H1 (cell line): Measurements from ENCODE around the gene CCDC182. TPM values are rescaled to one million over a fixed set of nuclear protein-coding genes. Genes with fewer than 3 reads are reported as not detected.

Experiments used
- CTCF ChIA-PET: fragments of 300-600 bp; sonication (Branson Sonifier 250); formaldehyde crosslinking; loops from one replicate; lab custom pipeline; 2021; ENCODE audit not compliant: partially characterized antibody; lab: Charles Lee
- POLR2A ChIA-PET: fragments of 300-600 bp; sonication (Branson Sonifier 250); formaldehyde crosslinking; loops from one replicate; lab custom pipeline; 2021; ENCODE audit warnings: inconsistent platforms; ENCODE audit not compliant: partially characterized antibody; lab: Charles Lee
- DNase-seq, 2 experiments: peaks; one replicate each; pipeline versions ENCODE4 v3.0.0 to v3.0.0-alpha.2; 2010 to 2022; ENCODE audit warnings: low spot score in 2 of 2, low read depth in 1 of 2, mixed read lengths in 1 of 2
- FAIRE-seq: peaks from 2 replicates; lab custom pipeline; 2011; peaks lifted over from hg19 to GRCh38; lab: Jason Lieb, UNC
- H2AFZ ChIP-seq: 2 replicates; pipeline ENCODE4 v1.8.1; 2012; ENCODE audit warnings: low read length, inconsistent platforms
- H2AK5ac ChIP-seq: 2 replicates; pipeline ENCODE4 v1.6.1; 2013; ENCODE audit warnings: low read depth, low read length
- H2BK120ac ChIP-seq: replicated peaks from 2 replicates; pipeline ENCODE3; 2013; ENCODE audit warnings: low read depth, low read length, inconsistent platforms
- H2BK12ac ChIP-seq: 2 replicates; pipeline ENCODE4 v1.6.1; 2013; ENCODE audit warnings: low read depth, low read length
- H2BK15ac ChIP-seq: 2 replicates; pipeline ENCODE4 v1.6.1; 2013; ENCODE audit warnings: low read length
- H2BK20ac ChIP-seq: 2 replicates; pipeline ENCODE4 v1.6.1; 2013; ENCODE audit warnings: low read length
- H2BK5ac ChIP-seq: 2 replicates; pipeline ENCODE4 v1.6.1; 2013; ENCODE audit warnings: low read depth, low read length
- H3K14ac ChIP-seq: 2 replicates; pipeline ENCODE4 v1.6.1; 2013; ENCODE audit warnings: inconsistent platforms; ENCODE audit not compliant: insufficient read length
- H3K18ac ChIP-seq: 2 replicates; pipeline ENCODE4 v1.6.1; 2013; ENCODE audit warnings: low read length; ENCODE audit errors: extremely low read depth
- H3K23ac ChIP-seq: 2 replicates; pipeline ENCODE4 v1.6.1; 2013; ENCODE audit warnings: inconsistent platforms; ENCODE audit not compliant: insufficient read length
- H3K23me2 ChIP-seq: 2 replicates; pipeline ENCODE4 v1.6.1; 2013; ENCODE audit warnings: low read depth, low read length
- H3K27ac ChIP-seq: 2 replicates; pipeline ENCODE4 v1.6.1; 2011; ENCODE audit warnings: low read depth, low read length, inconsistent platforms
- H3K27me3 ChIP-seq, 4 experiments: replicated peaks in 1 of 4; 1 replicate in 1 of 4; 2 replicates in 3 of 4; pipeline versions ENCODE4 v1.6.1 to v1.8.1; 2011 to 2013; ENCODE audit warnings: low read length in 3 of 4, mild to moderate bottlenecking in 3 of 4, inconsistent platforms in 2 of 4, mixed read lengths in 2 of 4, moderate library complexity in 1 of 4; ENCODE audit not compliant: control insufficient read depth in 3 of 4, insufficient read depth in 3 of 4; ENCODE audit errors: extremely low read depth in 1 of 4
- H3K36me3 ChIP-seq, 4 experiments: 2 replicates each; pipeline versions ENCODE4 v1.6.1 to v1.8.1; 2011 to 2013; ENCODE audit warnings: mild to moderate bottlenecking in 4 of 4, low read length in 3 of 4, moderate library complexity in 2 of 4, control low read depth in 1 of 4, inconsistent platforms in 1 of 4; ENCODE audit not compliant: insufficient read depth in 4 of 4, control insufficient read depth in 2 of 4
- H3K4ac ChIP-seq: replicated peaks from 2 replicates; pipeline ENCODE3; 2013; ENCODE audit warnings: low read length, low read depth, mixed read lengths, inconsistent platforms; ENCODE audit not compliant: insufficient read length
- H3K4me1 ChIP-seq, 4 experiments: replicated peaks in 1 of 4; 1 replicate in 1 of 4; 2 replicates in 3 of 4; pipeline versions ENCODE4 v1.6.1 to v1.8.1; 2011 to 2013; ENCODE audit warnings: low read length in 3 of 4, inconsistent platforms in 2 of 4, mixed read lengths in 1 of 4; ENCODE audit not compliant: insufficient read depth in 4 of 4, control insufficient read depth in 3 of 4
- H3K4me2 ChIP-seq, 2 experiments: 2 replicates each; pipeline versions ENCODE4 v1.6.1 to v1.8.1; 2011 to 2013; ENCODE audit warnings: low read depth in 2 of 2, low read length in 2 of 2, control low read depth in 1 of 2, inconsistent platforms in 1 of 2, mild to moderate bottlenecking in 1 of 2; ENCODE audit not compliant: insufficient read depth in 1 of 2
- H3K4me3 ChIP-seq, 4 experiments: fragments of 200-600, 300-600 bp in 1 of 4; sonication (generic), shearing (Covaris generic), sonication (Bioruptor Twin) in 1 of 4; 2 replicates each; pipeline versions ENCODE4 v1.5.1 to v1.8.1; 2011 to 2016; ENCODE audit warnings: low read length in 4 of 4, low read depth in 3 of 4, control low read depth in 2 of 4, inconsistent platforms in 2 of 4, mild to moderate bottlenecking in 2 of 4, mixed read lengths in 1 of 4, moderate library complexity in 1 of 4; ENCODE audit not compliant: insufficient read depth in 2 of 4; ENCODE audit errors: extremely low read depth in 1 of 4
- H3K56ac ChIP-seq: replicated peaks from 2 replicates; pipeline ENCODE3; 2013; ENCODE audit warnings: low read depth, mild to moderate bottlenecking, mixed read lengths, low read length, inconsistent platforms; ENCODE audit not compliant: insufficient read length
- H3K79me1 ChIP-seq: 2 replicates; pipeline ENCODE4 v1.6.1; 2013; ENCODE audit warnings: low read depth, low read length, control low read depth
- H3K79me2 ChIP-seq, 2 experiments: 2 replicates each; pipeline versions ENCODE4 v1.6.1 to v1.8.1; 2012 to 2013; ENCODE audit warnings: low read length in 2 of 2, mild to moderate bottlenecking in 2 of 2, inconsistent platforms in 1 of 2; ENCODE audit not compliant: insufficient read depth in 2 of 2, control insufficient read depth in 1 of 2
- H3K9ac ChIP-seq, 4 experiments: replicated peaks in 1 of 4; 1 replicate in 1 of 4; 2 replicates in 3 of 4; pipeline versions ENCODE4 v1.6.1 to v1.8.1; 2011 to 2013; ENCODE audit warnings: low read depth in 3 of 4, low read length in 3 of 4, control low read depth in 2 of 4, mild to moderate bottlenecking in 2 of 4, moderate library complexity in 2 of 4, inconsistent platforms in 1 of 4; ENCODE audit errors: extremely low read depth in 1 of 4
- H3K9me3 ChIP-seq, 2 experiments: 2 replicates each; pipeline versions ENCODE4 v1.6.1 to v1.8.1; 2012 to 2013; ENCODE audit warnings: mild to moderate bottlenecking in 2 of 2, moderate library complexity in 2 of 2, control low read depth in 1 of 2, inconsistent platforms in 1 of 2, low read depth in 1 of 2, low read length in 1 of 2, mixed read lengths in 1 of 2; ENCODE audit not compliant: insufficient read depth in 2 of 2
- H4K20me1 ChIP-seq, 2 experiments: replicated peaks in 1 of 2; 2 replicates each; pipeline versions ENCODE3 to v1.8.1; 2011 to 2013; ENCODE audit warnings: inconsistent platforms in 2 of 2, low read length in 2 of 2, mild to moderate bottlenecking in 1 of 2; ENCODE audit not compliant: insufficient read depth in 2 of 2, control insufficient read depth in 1 of 2
- H4K5ac ChIP-seq: 2 replicates; pipeline ENCODE4 v1.6.1; 2013; ENCODE audit warnings: low read length, low read depth, mixed read lengths, inconsistent platforms; ENCODE audit not compliant: insufficient read length
- H4K8ac ChIP-seq: 2 replicates; pipeline ENCODE4 v1.8.0; 2013; ENCODE audit warnings: mild to moderate bottlenecking, moderate library complexity, low read length, inconsistent platforms; ENCODE audit not compliant: insufficient read depth; ENCODE audit errors: extremely low read depth
- H4K91ac ChIP-seq: replicated peaks from 2 replicates; pipeline ENCODE3; 2013; ENCODE audit warnings: low read length, mixed read lengths, inconsistent platforms; ENCODE audit not compliant: insufficient read length
- CBX8 ChIP-seq: fragments of 300-800, 300-1000 bp; sonication (generic); IDR thresholded peaks from 2 replicates; pipeline ENCODE4 v1.7.1; 2016; ENCODE audit warnings: low read depth, low read length, borderline replicate concordance
- EZH2 ChIP-seq: fragments of 200-600 bp; sonication (generic); IDR thresholded peaks from 2 replicates; pipeline ENCODE4 v1.7.1; 2012; ENCODE audit warnings: low read depth, mild to moderate bottlenecking, moderate library complexity, low read length, inconsistent platforms; ENCODE audit not compliant: severe bottlenecking
- HDAC2 ChIP-seq, 2 experiments: fragments of 300-600 bp in 1 of 2; sonication (generic) in 1 of 2; IDR thresholded peaks; 2 replicates each; pipeline ENCODE4 v1.6.1; 2011 to 2012; ENCODE audit warnings: low read depth in 2 of 2, low read length in 2 of 2, mild to moderate bottlenecking in 2 of 2, moderate library complexity in 2 of 2, borderline replicate concordance in 1 of 2, inconsistent platforms in 1 of 2
- JUN ChIP-seq: IDR thresholded peaks from 2 replicates; pipeline ENCODE4 v1.6.1; 2011; ENCODE audit warnings: low read depth, mild to moderate bottlenecking, improper control_type of control experiment, low read length
- RFX5 ChIP-seq: IDR thresholded peaks from 2 replicates; pipeline ENCODE4 v1.6.1; 2011; ENCODE audit warnings: low read depth, low read length, improper control_type of control experiment, borderline replicate concordance
- RXRA ChIP-seq: IDR thresholded peaks from 2 replicates; pipeline ENCODE4 v1.6.1; 2011; ENCODE audit warnings: low read depth, mild to moderate bottlenecking, low read length, moderate library complexity; ENCODE audit not compliant: insufficient read depth
- SP1 ChIP-seq: IDR thresholded peaks from 2 replicates; pipeline ENCODE4 v1.6.1; 2011; ENCODE audit warnings: low read depth, low read length
- TAF1 ChIP-seq: IDR thresholded peaks from 2 replicates; pipeline ENCODE4 v1.6.1; 2011; ENCODE audit warnings: mild to moderate bottlenecking, low read depth, low read length
- ZNF274 ChIP-seq: IDR thresholded peaks from 2 replicates; pipeline ENCODE4 v1.7.0; 2012; ENCODE audit warnings: low read length, borderline replicate concordance; ENCODE audit errors: extremely low read depth
- WGBS, 2 experiments: shearing (Covaris generic) in 1 of 2; methylation state at CpG; one replicate each; pipeline versions ENCODE4 v1.1.6 to v1.1.7; 2013 to 2015; ENCODE audit warnings: low lambda C conversion rate in 2 of 2, mixed read lengths in 2 of 2, inconsistent platforms in 1 of 2, low coverage in 1 of 2, missing lambda C conversion rate in 1 of 2; ENCODE audit not compliant: insufficient replicate concordance in 2 of 2, insufficient coverage in 1 of 2, insufficient read length in 1 of 2; ENCODE audit errors: extremely low coverage in 1 of 2, missing lambda C conversion rate in 1 of 2; 5-methylcytosine and 5-hydroxymethylcytosine counted together
- polyA plus RNA-seq, 7 experiments: library from polyadenylated mRNA; depleted of rRNA in 3 of 7; stranded (reverse) in 5 of 7; unstranded in 2 of 7; fragments of >200 nt in 5 of 7; fragments of 200-250 nt in 2 of 7; gene quantifications; 1 replicate in 5 of 7; 2 replicates in 1 of 7; 4 replicates in 1 of 7; pipeline versions ENCODE4 v1.2.1 to v1.2.3, GENCODE V29; 2011 to 2013; ENCODE audit warnings: missing spikeins in 2 of 7, mixed read lengths in 2 of 7
- total RNA-seq: library from RNA; stranded (reverse); fragmentation: NEBNext Ultra II Directional; extraction: Animal tissue kit (Norgen Biotek cat#: 25700); gene quantifications from 2 replicates; pipeline ENCODE4 v1.2.1, GENCODE V29; 2021
- TF ChIP-seq, protein P1 (sequence below): IDR thresholded peaks from 2 replicates; pipeline ENCODE4 v1.6.1; 2012; ENCODE audit warnings: low read length, inconsistent platforms

CCDC182 gene
- total and polyA plus RNA-seq, 2 of the 8 experiments (the other 6 are each of a cell fraction or from before 2014, with no cell fraction given), result not detected

DNA sequence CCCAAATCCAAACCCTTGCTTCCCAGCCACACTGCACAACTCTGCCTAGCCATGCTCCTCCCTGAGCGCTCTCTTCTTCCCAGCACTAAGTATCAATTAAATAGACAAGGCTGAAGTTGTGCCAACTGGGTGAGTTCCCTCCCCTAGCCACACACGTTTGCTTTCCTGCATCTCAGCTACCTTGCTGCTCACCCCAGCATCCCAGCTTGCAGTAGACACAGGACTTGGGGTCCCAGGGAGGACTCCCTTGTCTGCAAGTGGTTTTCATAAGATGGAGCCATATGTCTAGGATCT, 4.9 kb downstream of the CCDC182 start:
- Histone ChIP-seq H2BK20ac (no peak overlapping the region), H4K20me1 (no peaks in the 10 kb centered on the region), H3K23me2 (no peaks in the 10 kb centered on the region)

More for the DNA sequence above, 4.9 kb downstream of the CCDC182 start:
- Histone ChIP-seq H3K23ac (no peak overlapping the region), H4K5ac (no peak overlapping the region), H3K9ac (no peak overlapping the region), H3K18ac (no peak overlapping the region), H3K4me3 (no peak overlapping the region), H2BK15ac (no peak overlapping the region), H4K91ac (no peak overlapping the region), H2BK12ac (no peak overlapping the region; the same call in 1 of the 2 replicates), H3K14ac (no peak overlapping the region), H3K56ac (no peak overlapping the region), H3K9me3 (no peaks in the 10 kb centered on the region), H2AFZ (no peak overlapping the region), H2AK5ac (no peak overlapping the region), H3K27me3 (no peaks in the 10 kb centered on the region), H3K27ac (no peak overlapping the region), H2BK120ac (no peak overlapping the region), H3K4me1 (no peaks in the 10 kb centered on the region; a peak in 1 of 7 replicates), H3K79me1 (no peaks in the 10 kb centered on the region), H3K4me2 (no peak overlapping the region), H3K36me3 (no peaks in the 10 kb centered on the region), H4K8ac (no peak overlapping the region), H2BK5ac (no peak overlapping the region), H3K4ac (no peak overlapping the region), H3K79me2 (no peaks in the 10 kb centered on the region)
- CTCF ChIA-PET, result interaction anchor here (0.6 to 3.9 kb wide), 53 partner anchors 9 to 1184 kb away, joined by 3 to 28 read pairs (median 5); partner anchors contain the start of gene RNF43
- FAIRE-seq, result no peak
- 67% methylated on average over 2 of the region's 2 CpGs; no CpG with 5 or more reads in 1 of the 2 experiments for WGBS, 2 experiments
- no peak for DNase-seq
- POLR2A ChIA-PET, result interaction anchor here (0.6 to 0.8 kb wide), 2 partner anchors 12 to 546 kb away, joined by 4 to 6 read pairs; no protein-coding TSS in a partner anchor
- no peak for TF ChIP-seq EZH2
- TF ChIP-seq RXRA, result no peak
- TF ChIP-seq RFX5, result no peak
- no peak for TF ChIP-seq SP1
- no peak for TF ChIP-seq JUN
- TF ChIP-seq, protein P1, sequence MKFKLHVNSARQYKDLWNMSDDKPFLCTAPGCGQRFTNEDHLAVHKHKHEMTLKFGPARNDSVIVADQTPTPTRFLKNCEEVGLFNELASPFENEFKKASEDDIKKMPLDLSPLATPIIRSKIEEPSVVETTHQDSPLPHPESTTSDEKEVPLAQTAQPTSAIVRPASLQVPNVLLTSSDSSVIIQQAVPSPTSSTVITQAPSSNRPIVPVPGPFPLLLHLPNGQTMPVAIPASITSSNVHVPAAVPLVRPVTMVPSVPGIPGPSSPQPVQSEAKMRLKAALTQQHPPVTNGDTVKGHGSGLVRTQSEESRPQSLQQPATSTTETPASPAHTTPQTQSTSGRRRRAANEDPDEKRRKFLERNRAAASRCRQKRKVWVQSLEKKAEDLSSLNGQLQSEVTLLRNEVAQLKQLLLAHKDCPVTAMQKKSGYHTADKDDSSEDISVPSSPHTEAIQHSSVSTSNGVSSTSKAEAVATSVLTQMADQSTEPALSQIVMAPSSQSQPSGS, result no peak
- no peak for TF ChIP-seq ZNF274
- no peak for TF ChIP-seq TAF1
- no peak for TF ChIP-seq HDAC2 (IDR thresholded peaks at IDR 0.05; ENCODE audit: borderline replicate concordance in 1 of 2, low read depth in 2 of 2, low read length in 2 of 2)
- no peak for TF ChIP-seq CBX8
- TF ChIP-seq, all 59 proteins: peak for 0
